Stimulated activated CD8-positive, alpha-beta memory T cell treated with anti-CD3 and anti-CD28 coated beads, Interleukin-12 subunit alpha, Interleukin-12 subunit beta, amount 100 ng/mL, for 24 hours (primary cell): ENCODE measurements around the gene SLC2A11.

Experiments used
- DNase-seq: peaks from one replicate; pipeline ENCODE4 v3.0.0-alpha.2; 2020; ENCODE audit errors: extremely low read depth

Gene SLC2A11

DNA sequence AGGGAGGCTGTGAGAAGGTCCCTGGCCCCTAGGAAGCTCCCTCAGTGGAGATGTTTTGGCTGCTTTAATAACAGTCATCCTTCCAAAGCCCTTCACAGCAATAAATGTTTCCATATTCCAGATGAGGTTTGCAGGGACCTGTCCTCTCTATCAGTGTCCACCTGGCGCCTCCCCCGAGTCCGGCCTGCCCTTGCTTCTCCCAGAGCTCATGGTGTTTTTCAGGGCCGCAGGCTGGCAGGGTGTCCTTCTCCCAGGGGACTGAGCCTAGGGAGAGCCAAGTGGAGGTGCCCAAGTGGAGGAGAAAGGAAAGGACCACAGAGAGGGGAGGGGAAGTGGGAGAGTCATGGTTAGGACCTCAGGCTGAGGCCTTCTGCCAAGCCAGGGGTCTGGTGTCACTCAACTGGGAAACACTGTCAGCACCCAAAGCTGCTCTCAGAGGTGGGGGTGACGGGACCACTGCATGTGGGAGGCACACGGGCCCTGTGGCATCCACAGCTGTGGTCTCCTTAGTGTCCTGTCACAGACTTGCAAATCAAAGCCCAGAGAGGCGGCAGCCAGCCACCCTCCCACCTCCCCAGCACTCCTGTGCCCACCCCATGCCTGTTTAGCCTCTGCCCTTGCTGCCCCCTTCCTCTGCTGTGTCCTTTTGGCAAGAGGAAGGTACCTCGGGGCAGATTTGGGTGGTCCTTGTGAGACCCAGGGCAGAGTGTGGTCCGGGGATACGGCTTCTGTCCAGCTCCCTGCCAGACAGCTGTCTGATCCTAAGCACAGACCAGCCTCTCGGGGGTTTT lies 25.3 kb upstream of the SLC2A11 start:
- DNase-seq = no peak

DNA sequence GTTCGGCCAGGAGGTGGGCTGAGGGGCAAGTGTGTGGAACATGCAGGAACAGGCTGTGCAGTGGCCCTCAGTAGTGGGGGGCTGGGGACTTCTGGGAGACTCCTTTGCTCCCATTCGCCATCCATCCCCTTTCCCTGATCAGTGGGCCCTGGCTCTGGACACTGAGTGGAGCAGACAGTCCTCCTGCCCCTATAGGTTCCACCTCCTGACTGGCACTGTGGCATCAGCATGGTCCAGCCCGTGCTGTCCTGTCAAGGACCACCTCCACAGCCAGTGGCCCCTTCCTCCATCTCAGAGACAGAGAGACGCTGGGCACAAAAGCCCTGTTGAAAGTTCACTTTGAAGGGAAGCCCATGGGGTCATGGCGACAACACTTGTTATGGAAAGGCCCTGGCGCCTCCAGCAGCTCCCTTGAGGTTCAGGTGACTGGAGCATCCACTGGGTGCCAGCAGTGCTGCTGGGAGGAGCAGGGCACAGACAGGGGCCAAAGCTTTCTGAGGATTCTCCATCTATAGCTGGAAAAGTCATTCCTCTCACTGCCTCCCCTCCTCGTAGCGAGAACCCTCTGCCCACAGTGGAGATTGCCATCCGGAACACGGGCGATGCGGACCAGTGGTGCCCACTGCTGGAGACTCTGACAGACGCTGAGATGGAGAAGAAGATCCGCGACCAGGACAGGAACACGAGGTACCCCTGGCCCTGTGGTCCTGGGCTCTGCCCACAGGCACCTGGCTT lies 24.5 kb upstream of the SLC2A11 start:
- no peak for DNase-seq

DNA sequence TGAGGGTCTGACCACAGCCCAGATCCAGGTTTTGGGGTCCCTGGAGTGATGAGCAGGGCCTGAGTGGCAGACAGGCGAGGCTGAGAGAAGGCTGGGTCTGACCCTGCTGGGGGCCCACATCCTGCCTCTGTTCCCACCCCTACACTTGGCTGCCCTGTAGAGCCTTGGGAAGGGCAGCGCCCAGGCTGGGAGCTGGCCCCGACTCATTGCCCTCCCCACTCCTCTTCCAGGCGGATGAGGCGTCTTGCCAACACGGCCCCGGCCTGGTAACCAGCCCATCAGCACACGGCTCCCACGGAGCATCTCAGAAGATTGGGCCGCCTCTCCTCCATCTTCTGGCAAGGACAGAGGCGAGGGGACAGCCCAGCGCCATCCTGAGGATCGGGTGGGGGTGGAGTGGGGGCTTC lies 23.8 kb upstream of the SLC2A11 start:
- no peak for DNase-seq

DNA sequence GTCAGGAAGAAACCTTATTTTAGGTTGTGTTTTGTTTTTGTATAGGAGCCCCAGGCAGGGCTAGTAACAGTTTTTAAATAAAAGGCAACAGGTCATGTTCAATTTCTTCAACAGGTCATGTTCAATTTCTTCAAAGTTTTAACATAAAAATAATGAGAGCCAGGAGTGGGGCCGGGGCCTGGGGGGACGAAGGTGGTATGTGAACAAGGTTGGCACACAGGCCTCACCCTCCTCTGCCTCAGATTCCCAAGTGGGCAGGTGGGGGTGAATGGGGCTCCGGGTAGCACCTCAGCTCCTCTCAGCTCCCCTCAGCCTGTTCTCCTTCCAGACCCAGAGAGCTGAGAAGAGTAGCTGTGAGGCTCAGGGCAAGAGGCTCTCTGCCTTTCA lies 23.3 kb upstream of the SLC2A11 start:
- DNase-seq = no peak

DNA sequence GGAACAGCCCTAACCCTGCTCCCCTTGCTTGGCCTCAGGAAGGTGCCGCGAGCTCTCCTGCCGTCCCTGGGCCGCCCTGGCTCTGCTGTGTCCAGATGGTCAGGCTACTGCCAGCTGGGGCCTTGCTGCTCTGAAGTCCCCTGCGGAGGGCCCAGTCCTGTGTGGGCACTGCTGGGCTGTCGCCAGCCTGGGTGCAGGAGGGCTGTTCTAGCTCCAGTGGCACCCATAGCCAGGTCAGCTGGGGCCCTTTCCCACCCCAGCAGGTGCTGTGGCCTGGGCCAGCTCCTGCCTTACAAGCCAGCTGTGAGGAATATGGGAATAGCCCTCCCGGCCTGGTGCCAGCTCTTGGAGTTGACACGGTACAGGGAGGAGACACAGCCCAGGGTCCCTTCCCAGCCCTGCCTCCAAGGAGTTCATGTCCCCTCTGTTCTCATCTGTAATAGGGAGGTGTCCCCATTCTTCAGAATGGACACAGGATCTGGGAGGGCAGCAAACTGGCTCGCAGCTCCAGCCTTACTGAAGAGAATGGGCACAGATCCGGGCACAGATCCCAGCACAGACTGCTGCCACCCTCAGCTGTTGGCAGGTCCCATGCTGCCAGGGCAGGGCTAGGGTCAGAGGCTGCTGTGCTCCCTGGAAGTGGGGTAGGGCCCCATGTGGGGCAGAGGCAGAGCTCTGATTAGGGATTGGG lies 22.7 kb upstream of the SLC2A11 start:
- DNase-seq = no peak

DNA sequence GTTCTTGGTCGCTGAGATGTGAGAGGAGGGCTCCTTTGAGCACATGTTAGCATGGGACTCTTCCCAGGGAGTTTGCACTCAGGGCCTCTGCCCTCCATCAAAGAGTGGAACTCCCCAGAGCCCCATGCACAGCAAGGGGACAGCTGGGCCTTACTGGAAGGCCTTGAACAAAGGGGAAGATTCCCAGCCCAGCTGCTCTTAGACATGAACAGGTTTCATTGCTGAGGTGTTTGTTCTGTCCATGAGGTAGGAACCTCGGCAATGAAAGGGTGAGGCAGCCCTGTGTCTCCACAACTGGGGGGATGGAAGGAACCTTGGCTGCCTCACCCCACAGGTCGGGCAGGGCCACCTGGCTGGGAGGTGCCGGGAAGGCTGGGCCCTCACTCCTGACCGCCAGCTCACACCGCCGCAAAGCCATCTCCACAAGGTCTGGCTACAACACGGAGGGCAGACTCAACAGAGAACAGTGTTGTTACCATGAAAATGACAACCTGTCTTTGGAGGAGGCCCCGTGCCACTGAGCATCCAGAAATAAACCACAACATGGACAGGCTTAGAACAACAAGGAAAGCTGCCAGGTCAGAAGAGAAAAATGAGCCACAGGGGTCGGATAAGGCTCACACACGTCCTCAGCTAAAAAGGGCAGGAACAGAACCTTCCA lies 22.1 kb upstream of the SLC2A11 start:
- DNase-seq = no peak

DNA sequence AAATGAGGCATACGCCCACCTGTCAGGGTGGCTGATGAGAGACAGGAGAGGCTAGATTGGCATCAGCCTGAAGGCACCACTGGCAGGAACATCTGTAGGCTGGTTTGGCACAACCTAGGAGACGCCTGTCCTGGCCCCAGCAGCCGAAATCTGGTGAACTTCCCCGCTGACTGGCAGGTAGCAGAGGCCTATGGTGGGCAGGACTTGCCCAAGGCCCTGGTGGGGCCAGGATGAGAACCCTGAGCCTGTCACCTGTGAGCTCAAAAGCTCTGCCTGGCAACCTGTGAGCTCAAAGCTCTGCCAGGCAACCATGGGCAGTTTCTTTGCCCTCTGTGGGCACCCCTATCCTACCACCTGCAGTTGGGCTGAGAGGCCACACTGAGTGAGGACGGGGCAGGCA lies 21.4 kb upstream of the SLC2A11 start:
- DNase-seq = no peak

DNA sequence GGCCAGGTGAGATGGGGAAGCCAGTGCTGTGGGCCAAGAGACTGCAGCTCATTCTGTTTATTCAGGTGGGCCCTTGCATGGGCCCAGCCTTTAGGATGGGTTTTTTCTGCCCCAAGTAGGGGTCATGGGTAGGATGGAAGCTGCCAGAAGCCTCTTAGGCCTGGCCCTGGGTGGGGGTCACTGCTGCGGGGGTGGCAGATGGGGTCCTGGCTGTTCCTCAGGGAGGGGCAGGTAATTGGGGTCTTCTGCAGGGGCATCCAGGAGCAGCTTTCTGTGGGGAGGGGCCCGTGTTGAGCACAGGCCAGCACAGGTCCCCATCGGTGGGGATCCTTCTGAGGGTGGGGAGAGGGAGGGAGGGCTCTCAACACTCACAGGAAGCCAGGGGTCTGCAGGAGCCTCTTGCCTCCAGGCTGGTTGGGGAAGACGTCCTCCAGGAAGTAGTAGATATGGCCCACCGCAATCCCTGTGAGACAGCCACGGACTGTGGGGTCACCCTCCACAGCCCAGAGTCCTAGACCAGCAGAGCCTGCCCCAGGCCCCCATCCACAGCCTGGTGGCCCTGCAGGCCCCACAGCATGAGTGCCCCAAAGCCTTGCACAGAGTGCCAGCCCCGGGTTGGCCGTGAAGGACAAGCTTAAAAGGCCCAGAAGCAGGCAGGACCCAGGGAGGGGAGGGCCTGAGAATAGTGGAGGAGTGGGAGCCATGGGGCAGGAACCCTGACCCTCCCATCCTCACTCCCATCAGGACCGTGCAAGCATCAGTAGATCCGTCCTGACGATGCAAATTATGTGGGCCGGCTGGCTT lies 20.8 kb upstream of the SLC2A11 start:
- no peak for DNase-seq

DNA sequence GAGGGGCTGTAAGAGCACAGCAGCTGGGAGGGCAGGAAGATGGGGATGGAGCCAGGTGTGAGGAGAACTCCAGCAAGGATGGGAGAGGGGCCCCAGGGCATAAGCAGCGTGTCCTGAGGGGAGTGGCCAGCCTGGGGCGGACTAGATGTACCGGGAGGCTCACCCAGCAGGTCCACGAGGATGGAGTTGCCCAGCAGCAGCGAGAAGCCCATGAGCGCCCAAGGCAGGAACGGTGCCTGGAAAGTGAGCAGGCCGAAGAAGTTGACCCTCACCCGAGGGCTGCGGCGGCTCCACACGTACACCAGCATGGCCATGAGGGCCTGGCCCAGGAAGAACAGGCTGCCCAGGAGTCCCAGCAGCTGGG lies 20.2 kb upstream of the SLC2A11 start:
- DNase-seq = no peak

DNA sequence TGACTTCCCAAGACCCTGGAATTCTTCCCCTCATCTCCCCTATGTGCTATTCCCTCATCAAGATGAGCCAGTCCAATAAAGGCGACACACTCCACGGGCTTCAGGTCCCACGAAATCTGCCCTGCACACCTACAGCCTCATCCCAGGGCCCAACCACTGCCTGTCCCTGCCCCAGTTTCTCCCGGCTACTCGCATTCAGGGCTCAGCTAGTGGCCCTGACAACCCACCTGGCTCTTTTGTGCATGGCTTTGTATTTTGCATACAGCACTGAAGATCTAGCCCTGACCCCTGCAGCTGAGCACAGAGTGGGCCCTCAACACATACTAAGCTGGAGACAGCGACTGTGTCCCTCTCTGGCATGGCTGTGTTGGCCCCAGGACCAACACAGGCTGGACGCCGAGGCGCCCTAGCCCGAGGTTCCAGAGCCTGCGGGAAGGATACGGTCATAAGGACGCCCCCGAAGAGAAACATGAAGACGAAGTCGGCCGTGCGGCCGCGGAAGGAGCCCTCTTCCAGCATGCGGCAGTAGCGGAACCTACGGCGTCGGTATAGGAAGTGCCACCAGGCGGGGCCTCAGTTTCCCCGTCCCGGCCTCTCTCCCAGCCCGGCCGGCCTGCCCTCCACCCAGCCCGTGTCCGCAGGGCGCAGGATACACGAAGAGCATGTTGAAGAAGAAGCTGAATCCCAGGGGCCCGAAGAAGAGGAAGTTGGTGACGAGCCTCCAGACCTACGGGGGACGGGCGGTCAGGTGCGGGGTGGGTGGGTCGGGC lies 19.6 kb upstream of the SLC2A11 start:
- DNase-seq = no peak

DNA sequence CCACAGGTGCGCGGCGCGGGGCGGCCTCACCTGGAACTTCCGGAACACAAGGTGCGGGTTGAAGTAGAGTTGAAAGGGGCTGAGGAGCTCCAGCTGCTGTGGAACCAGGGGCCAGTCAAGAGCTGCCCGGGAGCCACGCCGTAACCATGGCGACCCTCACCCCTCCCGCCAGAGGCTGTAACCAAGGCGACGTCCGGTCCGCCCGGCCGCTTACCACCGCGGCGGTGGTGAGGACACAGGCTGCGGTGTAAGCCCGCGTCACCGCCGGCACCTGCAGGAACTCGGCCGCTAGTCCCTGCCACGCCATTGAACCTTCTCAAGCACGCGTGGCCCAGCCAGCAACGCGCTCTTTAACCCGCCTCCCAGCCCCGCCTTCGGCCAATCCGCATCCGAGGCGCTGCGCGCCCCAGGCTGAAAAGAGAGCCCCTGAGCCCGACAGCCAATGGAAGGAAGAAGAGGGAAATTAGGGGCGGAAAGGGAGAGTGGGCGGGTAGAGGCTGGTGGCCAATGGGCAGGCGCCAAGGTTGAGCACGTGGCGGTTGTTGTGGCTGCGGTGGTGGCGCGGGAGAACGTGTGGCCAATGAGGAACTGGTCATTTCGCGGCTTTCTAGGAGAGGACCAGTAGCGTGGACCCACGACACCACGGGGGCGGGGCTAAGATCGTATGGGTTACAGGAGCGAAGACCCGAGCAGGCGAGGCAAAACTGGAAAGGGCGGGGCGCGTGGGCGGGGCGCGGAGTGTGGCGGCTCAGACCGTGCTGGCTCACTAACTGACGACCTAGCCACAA lies 18.8 kb upstream of the SLC2A11 start, which contains the start of gene DERL3:
TSS of gene DERL3 (minus strand) at position 326 of the 788 bp plus-strand sequence. CDS start at position 307, 19 bp downstream.
- DNase-seq = peak; percentile 93

DNA sequence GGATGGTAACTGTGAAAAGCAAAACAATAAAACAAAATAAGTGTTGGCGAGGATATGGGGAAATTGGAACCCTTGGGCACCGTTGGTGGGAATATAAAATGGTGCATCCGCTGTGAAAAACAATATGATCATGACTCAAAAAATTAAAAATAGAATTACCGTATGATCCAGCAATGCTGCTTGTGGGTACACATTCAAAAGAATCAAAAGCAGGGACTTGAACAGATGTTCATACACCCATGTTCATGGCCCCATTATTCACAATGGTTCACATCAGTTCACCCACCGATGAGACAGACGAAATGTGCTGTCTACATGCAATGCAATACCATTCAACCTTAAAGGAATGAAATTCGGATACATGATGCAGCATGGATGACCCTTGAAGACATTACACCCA lies 17.6 kb upstream of the SLC2A11 start:
- DNase-seq = no peak

DNA sequence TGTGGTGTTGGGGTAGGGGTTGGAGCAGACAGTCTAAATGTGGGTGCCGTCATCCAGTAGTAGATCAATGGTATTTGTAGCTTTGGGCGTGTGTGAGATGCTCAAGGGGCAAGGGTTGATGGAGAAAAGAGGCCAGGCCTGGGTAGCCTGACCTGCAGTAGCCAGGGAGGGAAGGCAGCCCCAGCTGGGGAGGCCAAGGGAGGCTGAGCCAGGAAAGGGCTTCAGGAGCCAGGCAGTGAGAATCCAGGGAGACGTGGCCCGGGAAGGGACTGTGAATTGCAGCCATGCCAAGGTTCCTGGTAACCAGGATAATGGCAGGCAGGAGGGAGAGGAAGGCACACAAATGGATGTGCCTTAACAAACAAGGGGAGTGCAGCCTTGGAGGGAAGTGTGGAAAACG lies 16.4 kb upstream of the SLC2A11 start:
- DNase-seq = no peak

DNA sequence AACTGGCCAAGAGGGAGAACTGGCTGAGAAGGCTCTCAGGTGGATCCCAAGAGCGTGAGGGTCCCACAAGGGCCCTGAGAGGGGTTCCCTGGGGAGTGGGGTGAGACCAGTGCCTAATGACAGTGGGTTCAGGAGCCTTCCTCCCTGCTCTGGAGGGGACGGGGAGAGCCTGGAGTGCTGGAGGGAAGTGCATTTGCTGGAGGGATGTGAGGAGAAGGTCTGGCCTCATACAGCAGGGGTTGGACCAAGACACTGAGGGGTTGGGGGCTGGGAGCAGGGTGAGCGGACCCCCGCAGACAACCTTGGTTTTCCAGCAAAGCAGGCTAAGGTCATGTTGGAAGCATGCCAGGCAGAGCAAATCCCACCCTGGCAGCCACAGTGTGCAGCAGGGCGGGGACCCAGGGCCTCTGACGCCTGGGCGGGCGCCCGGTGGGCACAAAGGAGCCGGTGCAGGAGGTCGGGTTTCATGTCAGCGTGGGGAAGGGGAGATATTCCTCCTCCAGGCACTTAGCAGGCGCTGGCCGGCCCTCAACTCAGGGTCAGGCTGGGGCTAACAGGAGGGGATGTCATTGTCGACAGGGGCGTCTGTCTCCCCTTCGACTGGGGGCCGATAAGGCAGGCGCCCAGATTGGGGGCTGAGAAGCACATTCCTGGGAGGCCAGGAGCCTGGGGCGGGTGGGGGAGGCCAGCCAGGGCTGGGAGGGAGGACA lies 15.8 kb upstream of the SLC2A11 start:
- DNase-seq = no peak

DNA sequence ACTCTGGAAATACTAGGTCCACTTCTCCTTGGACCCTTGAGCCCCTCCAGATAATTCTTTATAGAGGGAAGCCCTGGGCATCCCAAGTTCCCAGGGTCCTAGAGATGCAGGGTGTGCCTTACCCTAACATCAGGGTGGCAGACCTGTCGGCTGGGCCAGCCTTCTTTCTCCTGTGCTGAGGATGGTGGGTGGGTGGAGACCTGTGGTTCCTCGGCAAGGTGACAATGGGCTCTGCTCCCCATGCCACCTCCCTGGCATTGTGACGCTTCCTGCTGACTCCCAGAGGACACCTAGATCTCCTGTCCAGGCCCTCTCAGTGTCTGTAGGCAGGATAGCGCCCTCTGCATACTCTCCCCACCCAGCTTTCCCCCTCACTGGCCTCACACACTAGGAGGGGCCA lies 15.1 kb upstream of the SLC2A11 start:
- DNase-seq = no peak

DNA sequence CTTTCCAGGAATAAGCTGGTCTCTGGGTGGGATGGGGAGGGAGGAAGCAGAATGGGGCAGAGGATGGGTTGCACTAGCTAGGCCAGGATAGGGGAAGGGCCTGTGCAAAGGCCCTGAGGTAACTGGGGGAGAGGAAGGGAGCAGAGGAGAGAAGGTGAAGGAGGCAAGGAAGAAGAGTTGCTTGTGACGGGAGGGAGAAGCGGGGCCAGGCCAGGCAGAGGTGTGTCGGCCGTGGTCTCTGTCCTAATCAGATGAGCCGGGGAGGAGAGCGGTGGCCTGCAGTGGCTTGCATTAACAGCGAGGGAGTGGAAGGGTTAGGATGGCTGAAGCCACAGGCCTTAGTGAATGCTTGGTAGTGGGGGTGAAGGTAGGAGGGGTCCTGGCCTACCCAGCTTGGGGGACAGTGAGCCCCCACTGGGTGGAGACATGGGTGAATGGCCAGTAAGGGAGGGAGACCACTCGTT lies 12.9 kb upstream of the SLC2A11 start:
- DNase-seq = no peak

DNA sequence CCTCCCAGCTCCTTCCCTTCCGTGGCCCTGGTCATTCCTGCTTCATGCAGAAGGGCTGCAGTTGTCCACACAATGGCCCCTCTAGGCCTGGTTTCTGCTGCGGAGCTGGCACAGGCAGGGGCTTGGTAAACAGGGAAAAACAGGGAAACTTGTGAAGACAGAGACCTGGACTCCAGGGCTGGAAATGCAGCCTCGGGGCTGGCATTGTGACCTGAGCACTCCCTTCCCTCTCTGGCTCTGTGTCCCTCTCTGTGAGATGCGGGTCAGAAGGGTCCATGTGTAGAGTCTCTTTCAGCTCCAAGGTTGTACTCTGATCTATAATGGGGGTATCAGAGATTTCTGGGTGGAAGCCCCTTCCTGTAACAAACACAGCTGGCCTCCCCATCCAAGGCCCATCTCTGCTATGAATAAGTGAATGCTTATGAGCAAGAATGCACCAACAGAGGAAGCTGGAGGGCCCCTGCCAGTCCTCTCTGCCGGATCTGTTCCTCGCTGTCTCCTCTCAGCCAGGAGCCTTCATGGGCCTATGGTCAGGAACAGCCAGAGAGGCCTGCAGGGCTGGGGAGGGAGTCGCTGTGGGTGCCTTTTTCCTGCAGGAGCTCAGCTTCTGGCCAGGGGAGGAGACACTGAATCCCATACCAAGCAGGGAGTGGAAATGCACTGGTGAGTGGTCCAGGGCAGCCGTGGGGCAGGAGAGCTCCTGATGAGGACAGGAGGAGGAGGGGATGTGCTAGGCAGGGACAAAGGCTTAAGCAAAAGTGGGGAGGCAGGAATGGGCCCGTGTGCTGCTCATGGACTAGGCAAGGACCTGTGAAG lies 12.2 kb upstream of the SLC2A11 start:
- no peak for DNase-seq

DNA sequence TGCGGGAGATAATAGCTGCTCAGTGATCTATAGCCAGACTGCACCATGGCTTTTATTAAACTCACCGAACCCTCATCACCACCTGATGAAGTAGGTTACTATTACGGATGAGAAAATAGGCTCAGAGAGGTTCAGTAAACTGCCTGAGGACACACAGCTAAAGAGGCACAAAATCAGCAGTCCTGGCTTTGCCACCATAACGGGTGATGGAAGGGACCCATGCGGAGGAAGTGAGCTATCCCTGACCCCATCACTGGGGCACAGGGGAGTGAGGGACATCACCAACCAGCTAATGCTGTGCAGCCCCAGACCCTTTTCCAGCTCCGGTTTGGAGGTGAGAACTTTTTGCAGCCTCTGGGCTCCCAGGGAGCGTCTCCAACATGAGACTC lies 11.6 kb upstream of the SLC2A11 start:
- DNase-seq = no peak
